Measurements from ENCODE around the gene EVI5. TPM values are rescaled to one million over a fixed set of nuclear protein-coding genes. Genes with fewer than 3 reads are reported as not detected.

EVI5 gene
- total and polyA plus RNA-seq, 12 donors: 4.6 to 46.2 (median 24.6) TPM

DNA sequence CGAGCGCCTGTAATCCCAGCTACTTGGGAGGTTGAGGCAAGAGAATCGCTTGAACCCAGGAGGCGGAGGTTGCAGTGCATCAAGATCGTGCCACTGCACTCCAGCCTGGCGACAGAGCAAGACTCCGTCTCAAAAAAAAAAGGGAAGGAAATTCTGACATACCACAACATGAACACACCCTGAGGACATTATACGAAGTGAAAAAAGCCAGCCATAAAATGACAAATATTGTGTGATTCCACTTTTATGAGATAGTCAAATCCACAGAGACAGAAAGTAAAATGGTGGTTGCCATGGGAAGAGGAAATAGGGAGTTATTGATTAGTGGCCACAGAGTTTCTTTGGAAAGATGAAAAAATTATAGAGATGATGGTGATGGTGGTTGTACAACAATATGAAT is 41.7 kb downstream of the EVI5 start:
- H3K4me1 ChIP-seq: peaks cover 0 to 32% (median 11%) of the 10 kb centered on the region in 9 donors
- no peaks in the 10 kb centered on the region for H3K9me3 ChIP-seq
- no peaks in the 10 kb centered on the region for H3K27me3 ChIP-seq
- ATAC-seq (no peak), DNase-seq (no peak)
- TF ChIP-seq, protein P1, sequence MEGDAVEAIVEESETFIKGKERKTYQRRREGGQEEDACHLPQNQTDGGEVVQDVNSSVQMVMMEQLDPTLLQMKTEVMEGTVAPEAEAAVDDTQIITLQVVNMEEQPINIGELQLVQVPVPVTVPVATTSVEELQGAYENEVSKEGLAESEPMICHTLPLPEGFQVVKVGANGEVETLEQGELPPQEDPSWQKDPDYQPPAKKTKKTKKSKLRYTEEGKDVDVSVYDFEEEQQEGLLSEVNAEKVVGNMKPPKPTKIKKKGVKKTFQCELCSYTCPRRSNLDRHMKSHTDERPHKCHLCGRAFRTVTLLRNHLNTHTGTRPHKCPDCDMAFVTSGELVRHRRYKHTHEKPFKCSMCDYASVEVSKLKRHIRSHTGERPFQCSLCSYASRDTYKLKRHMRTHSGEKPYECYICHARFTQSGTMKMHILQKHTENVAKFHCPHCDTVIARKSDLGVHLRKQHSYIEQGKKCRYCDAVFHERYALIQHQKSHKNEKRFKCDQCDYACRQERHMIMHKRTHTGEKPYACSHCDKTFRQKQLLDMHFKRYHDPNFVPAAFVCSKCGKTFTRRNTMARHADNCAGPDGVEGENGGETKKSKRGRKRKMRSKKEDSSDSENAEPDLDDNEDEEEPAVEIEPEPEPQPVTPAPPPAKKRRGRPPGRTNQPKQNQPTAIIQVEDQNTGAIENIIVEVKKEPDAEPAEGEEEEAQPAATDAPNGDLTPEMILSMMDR (IDR thresholded peaks at IDR 0.05): no peak
- 90 to 91% methylated on average over 8 of the region's 8 CpGs for WGBS, 2 donors
- H3K4me3 ChIP-seq: no peak overlapping the region
- no peaks in the 10 kb centered on the region for H3K36me3 ChIP-seq
- H3K27ac ChIP-seq: no peak overlapping the region
- intact Hi-C loops (cut with DNase I): no loop called here

DNA sequence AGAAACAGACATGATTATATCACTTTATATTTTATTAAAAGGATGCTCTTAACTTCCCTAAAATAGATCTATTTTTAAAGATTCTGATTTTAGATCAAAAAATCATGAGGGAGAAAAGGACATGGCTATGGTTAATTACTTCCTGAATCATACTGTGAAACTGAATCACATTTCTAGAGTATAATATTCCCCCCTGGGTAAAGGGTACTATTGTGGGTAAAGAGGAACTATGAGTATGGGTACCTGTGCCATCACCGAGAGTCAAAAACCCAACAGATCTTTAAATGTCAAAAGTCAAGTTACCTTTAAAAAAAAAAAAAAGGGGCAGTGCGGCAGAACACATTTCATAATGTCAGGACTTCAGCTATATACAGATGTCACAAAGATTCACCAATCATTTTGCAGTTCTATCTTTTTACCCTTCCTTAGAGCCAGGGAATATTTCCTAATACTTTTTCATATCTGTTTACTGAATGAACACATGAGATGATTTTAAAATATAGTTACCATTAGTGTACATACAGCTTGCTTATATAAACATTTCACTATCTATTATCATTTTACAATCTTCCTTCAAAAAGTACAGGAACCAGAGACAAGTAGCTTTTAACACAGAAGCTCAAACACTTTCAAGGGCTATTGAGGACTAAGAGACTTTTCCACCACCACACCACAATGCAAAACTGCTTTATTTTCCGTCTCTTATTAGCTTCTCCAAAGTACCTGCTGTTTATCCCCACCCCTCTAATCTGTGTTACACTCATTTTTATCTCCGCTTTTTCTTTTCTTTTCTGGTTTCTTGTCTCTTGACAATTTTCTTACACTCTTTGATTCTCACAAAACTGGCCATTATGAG is 45.0 kb downstream of the EVI5 start:
- no peak for DNase-seq
- ATAC-seq: no peak

DNA sequence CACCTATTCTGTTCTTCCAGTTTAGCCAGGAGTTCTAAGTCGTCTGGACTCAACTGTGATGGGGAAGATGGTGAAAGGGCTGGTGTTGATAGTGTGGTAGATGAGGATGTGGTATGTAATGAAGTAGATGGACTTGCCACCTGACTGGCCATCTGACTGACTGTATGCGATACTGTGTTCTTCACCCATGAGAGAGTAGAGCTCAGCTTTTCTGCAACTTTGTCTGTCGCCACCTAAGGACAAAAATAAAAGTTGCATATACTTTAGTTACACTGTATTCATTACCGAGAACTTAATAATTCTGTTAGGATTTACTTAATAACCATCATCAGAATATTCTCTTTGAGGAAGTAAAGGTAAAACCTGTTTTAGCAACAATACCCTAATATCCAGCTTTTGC is 48.5 kb downstream of the EVI5 start:
- H3K9me3 ChIP-seq: no peaks in the 10 kb centered on the region
- DNase-seq: no peak

More for the DNA sequence above, 45.0 kb downstream of the EVI5 start:
- H3K27ac ChIP-seq: no peak overlapping the region
- intact Hi-C loops (cut with DNase I): no loop called here
- no peak overlapping the region for H3K4me3 ChIP-seq
- no peaks in the 10 kb centered on the region for H3K9me3 ChIP-seq
- peaks cover 0 to 22% (median 0%) of the 10 kb centered on the region in 9 donors for H3K4me1 ChIP-seq
- peaks cover 0 to 11% (median 0%) of the 10 kb centered on the region in 9 donors for H3K36me3 ChIP-seq
- H3K27me3 ChIP-seq: no peaks in the 10 kb centered on the region
- TF ChIP-seq, protein P1 (IDR thresholded peaks at IDR 0.05): no peak
- WGBS, 2 donors: 89 to 93% methylated on average over 4 of the region's 4 CpGs

DNA sequence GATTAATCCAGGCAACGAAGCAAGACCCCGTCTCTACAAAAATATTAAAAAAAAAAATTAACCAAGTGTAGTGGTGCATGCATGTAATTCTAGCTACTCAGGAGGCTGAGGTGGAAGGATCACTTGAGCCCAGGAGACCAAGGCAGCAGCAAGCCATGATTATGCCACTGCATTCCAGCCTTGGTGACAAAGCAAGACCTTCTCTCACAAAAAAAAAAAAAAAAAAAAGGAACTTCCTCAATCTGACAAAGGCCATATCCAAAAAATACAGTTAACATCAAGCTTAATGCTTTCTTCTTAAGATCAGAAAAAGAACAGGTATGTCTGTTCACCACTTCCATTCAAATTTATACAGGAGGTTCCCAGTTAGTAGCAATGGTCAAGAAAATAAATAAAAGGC is 54.4 kb downstream of the EVI5 start:
- H3K4me1 ChIP-seq: peaks cover 0 to 10% (median 0%) of the 10 kb centered on the region in 9 donors
- H3K27ac ChIP-seq: no peak overlapping the region
- no peak overlapping the region for H3K4me3 ChIP-seq
- WGBS, 2 donors: 98% methylated on average over 2 of the region's 2 CpGs
- peaks cover 0 to 7% (median 0%) of the 10 kb centered on the region in 11 donors for H3K9me3 ChIP-seq
- no peak for DNase-seq
- peaks cover 0 to 40% (median 0%) of the 10 kb centered on the region in 9 donors for H3K36me3 ChIP-seq
- ATAC-seq: no peak
- intact Hi-C loops (cut with DNase I): no loop called here
- H3K27me3 ChIP-seq: no peaks in the 10 kb centered on the region
- TF ChIP-seq, protein P1 (IDR thresholded peaks at IDR 0.05): no peak

More for the DNA sequence above, 48.5 kb downstream of the EVI5 start:
- H3K4me3 ChIP-seq: no peak overlapping the region
- H3K27ac ChIP-seq: no peak overlapping the region
- WGBS, 2 donors: 63 to 71% methylated on average over 4 of the region's 4 CpGs
- TF ChIP-seq, protein P1 (IDR thresholded peaks at IDR 0.05): peak in 4 of 9 donors; percentile 14 to 40 (median 18)
- peak in 3 of 8 donors; percentile 26 to 62 (median 50) for ATAC-seq
- H3K4me1 ChIP-seq: peaks cover 0 to 14% (median 0%) of the 10 kb centered on the region in 9 donors
- peaks cover 0 to 31% (median 0%) of the 10 kb centered on the region in 9 donors for H3K36me3 ChIP-seq
- intact Hi-C loops (cut with DNase I): no loop called here
- no peaks in the 10 kb centered on the region for H3K27me3 ChIP-seq
